ENCODE data around the gene TMEM59L. TPM values are rescaled to one million over a fixed set of nuclear protein-coding genes. Genes with fewer than 3 reads are reported as not detected.

Gene TMEM59L
- total RNA-seq, 1 donor from 2014 or later: 5.6 TPM

GRCh38 chr19:18662972-18663732, 50.5 kb downstream of the TMEM59L start:
- Histone ChIP-seq H3K79me2 (ENCODE audit: insufficient read depth, low read length) (no peaks in the 10 kb centered on the region), H3K27me3 (ENCODE audit: insufficient read depth, low read length) (no peaks in the 10 kb centered on the region), H3K27ac (ENCODE audit: low read depth, low read length) (no peak overlapping the region), H2AFZ (ENCODE audit: low read depth, low read length) (no peak overlapping the region), H3K36me3 (ENCODE audit: insufficient read depth, low read length) (no peaks in the 10 kb centered on the region), H3K4me1 (ENCODE audit: insufficient read depth, low read length) (peaks cover 32% of the 10 kb centered on the region), H3K4me3 (ENCODE audit: insufficient read depth, low read depth, low read length) (no peak overlapping the region), H3K4me2 (ENCODE audit: low read length) (no peak overlapping the region), H3K9me3 (ENCODE audit: insufficient read depth, low read depth, low read length) (no peaks in the 10 kb centered on the region), H4K20me1 (ENCODE audit: insufficient read depth, low read length) (no peaks in the 10 kb centered on the region), H3K9ac (ENCODE audit: low read length) (no peak overlapping the region)
- H3K4me3 Mint-ChIP-seq (ENCODE audit: unreplicated experiment): peak overlapping the region; percentile 34
- H3K36me3 Mint-ChIP-seq (ENCODE audit: low read depth, unreplicated experiment): peaks cover 4% of the 10 kb centered on the region
- H3K27me3 Mint-ChIP-seq (ENCODE audit: low read depth, unreplicated experiment): peaks cover 2% of the 10 kb centered on the region
- peaks cover 38% of the 10 kb centered on the region for H3K4me1 Mint-ChIP-seq (ENCODE audit: low read depth, unreplicated experiment)
- TF ChIP-seq CTCF (IDR thresholded peaks at IDR 0.05; ENCODE audit: insufficient read depth, low read depth, low read length) (no peak), EZH2 (IDR thresholded peaks at IDR 0.05; ENCODE audit: insufficient read depth, low read length) (no peak)
- FAIRE-seq (no peak), DNase-seq (ENCODE audit: low read depth) (no peak)
- no peak overlapping the region for H3K27ac Mint-ChIP-seq (ENCODE audit: unreplicated experiment)
- H3K9me3 Mint-ChIP-seq (ENCODE audit: unreplicated experiment): no peaks in the 10 kb centered on the region

GRCh38 chr19:18663940-18664530, 51.4 kb downstream of the TMEM59L start:
- Mint-ChIP-seq H3K4me3 (ENCODE audit: unreplicated experiment) (no peak overlapping the region), H3K4me1 (ENCODE audit: low read depth, unreplicated experiment) (peaks cover 29% of the 10 kb centered on the region), H3K36me3 (ENCODE audit: low read depth, unreplicated experiment) (peaks cover 4% of the 10 kb centered on the region), H3K27ac (ENCODE audit: unreplicated experiment) (no peak overlapping the region), H3K27me3 (ENCODE audit: low read depth, unreplicated experiment) (no peaks in the 10 kb centered on the region), H3K9me3 (ENCODE audit: unreplicated experiment) (no peaks in the 10 kb centered on the region)
- no peak overlapping the region for H3K4me2 ChIP-seq (ENCODE audit: low read length)
- no peaks in the 10 kb centered on the region for H4K20me1 ChIP-seq (ENCODE audit: insufficient read depth, low read length)
- no peak overlapping the region for H2AFZ ChIP-seq (ENCODE audit: low read depth, low read length)
- no peak for FAIRE-seq
- no peaks in the 10 kb centered on the region for H3K79me2 ChIP-seq (ENCODE audit: insufficient read depth, low read length)
- TF ChIP-seq CTCF (IDR thresholded peaks at IDR 0.05; ENCODE audit: insufficient read depth, low read depth, low read length) (no peak), EZH2 (IDR thresholded peaks at IDR 0.05; ENCODE audit: insufficient read depth, low read length) (no peak)
- no peaks in the 10 kb centered on the region for H3K9me3 ChIP-seq (ENCODE audit: insufficient read depth, low read depth, low read length)
- no peaks in the 10 kb centered on the region for H3K36me3 ChIP-seq (ENCODE audit: insufficient read depth, low read length)
- peaks cover 26% of the 10 kb centered on the region for H3K4me1 ChIP-seq (ENCODE audit: insufficient read depth, low read length)
- no peak overlapping the region for H3K9ac ChIP-seq (ENCODE audit: low read length)
- no peak for DNase-seq (ENCODE audit: low read depth)
- no peak overlapping the region for H3K27ac ChIP-seq (ENCODE audit: low read depth, low read length)
- H3K27me3 ChIP-seq (ENCODE audit: insufficient read depth, low read length): no peaks in the 10 kb centered on the region
- H3K4me3 ChIP-seq (ENCODE audit: insufficient read depth, low read depth, low read length): no peak overlapping the region

- Histone ChIP-seq H3K27me3 (ENCODE audit: insufficient read depth, low read length) (no peaks in the 10 kb centered on the region), H3K4me1 (ENCODE audit: insufficient read depth, low read length) (peaks cover 17% of the 10 kb centered on the region), H3K4me3 (ENCODE audit: insufficient read depth, low read depth, low read length) (no peak overlapping the region), H3K79me2 (ENCODE audit: insufficient read depth, low read length) (no peaks in the 10 kb centered on the region), H3K27ac (ENCODE audit: low read depth, low read length) (no peak overlapping the region), H3K9me3 (ENCODE audit: insufficient read depth, low read depth, low read length) (no peaks in the 10 kb centered on the region), H4K20me1 (ENCODE audit: insufficient read depth, low read length) (no peaks in the 10 kb centered on the region), H2AFZ (ENCODE audit: low read depth, low read length) (no peak overlapping the region), H3K36me3 (ENCODE audit: insufficient read depth, low read length) (no peaks in the 10 kb centered on the region), H3K9ac (ENCODE audit: low read length) (no peak overlapping the region), H3K4me2 (ENCODE audit: low read length) (no peak overlapping the region)
- DNase-seq (ENCODE audit: low read depth) (no peak), FAIRE-seq (no peak)
- Mint-ChIP-seq H3K9me3 (ENCODE audit: unreplicated experiment) (no peaks in the 10 kb centered on the region), H3K36me3 (ENCODE audit: low read depth, unreplicated experiment) (peaks cover 4% of the 10 kb centered on the region), H3K27me3 (ENCODE audit: low read depth, unreplicated experiment) (no peaks in the 10 kb centered on the region), H3K4me3 (ENCODE audit: unreplicated experiment) (no peak overlapping the region), H3K4me1 (ENCODE audit: low read depth, unreplicated experiment) (peaks cover 32% of the 10 kb centered on the region), H3K27ac (ENCODE audit: unreplicated experiment) (no peak overlapping the region)
- TF ChIP-seq EZH2 (IDR thresholded peaks at IDR 0.05; ENCODE audit: insufficient read depth, low read length) (no peak), CTCF (IDR thresholded peaks at IDR 0.05; ENCODE audit: insufficient read depth, low read depth, low read length) (no peak)
Observed at GRCh38 chr19:18665771-18666202, 53.1 kb downstream of the TMEM59L start.
